ENCODE data around the gene EREG. TPM values are rescaled to one million over a fixed set of nuclear protein-coding genes. Genes with fewer than 3 reads are reported as not detected.
"Not testable (repeated sequence)": the region's sequence is repeated elsewhere in the genome, so short reads cannot be mapped to it uniquely, and the experiment has no call there.

The EREG gene
- total and polyA plus RNA-seq, 2 of the 8 experiments (the other 6 are each of a cell fraction or from before 2014, with no cell fraction given): not detected

DNA sequence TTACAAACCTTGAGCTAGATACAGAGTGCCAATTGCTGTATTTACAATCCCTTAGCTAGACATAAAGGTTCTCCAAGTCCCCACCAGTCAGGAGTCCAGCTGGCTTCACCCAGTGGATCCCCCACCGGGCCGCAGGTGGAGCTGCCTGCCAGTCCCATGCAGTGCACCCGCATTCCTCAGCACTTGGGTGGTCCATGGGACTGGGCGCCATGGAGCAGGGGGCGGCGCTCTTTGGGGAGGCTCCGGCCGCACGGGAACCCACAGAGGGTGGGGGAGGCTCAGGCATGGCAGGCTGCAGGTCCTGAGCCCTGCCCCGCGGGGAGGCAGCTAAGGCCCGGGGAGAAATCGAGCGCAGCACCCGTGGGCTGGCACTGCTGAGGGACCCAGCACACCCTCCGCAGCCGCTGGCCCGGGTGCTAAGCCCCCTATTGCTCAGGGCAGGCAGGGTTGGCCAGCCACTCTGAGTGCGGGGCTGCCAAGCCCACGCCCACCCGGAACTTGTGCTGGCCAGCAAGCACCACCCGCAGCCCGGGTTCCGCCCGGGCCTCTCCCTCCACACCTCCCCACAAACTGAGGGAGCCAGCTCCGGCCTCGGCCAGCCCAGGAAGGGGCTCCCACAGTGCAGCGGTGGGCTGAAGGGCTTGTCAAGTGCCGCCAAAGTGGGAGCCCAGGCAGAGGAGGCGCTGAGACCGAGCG is 34.1 kb downstream of the EREG start:
- H3K27ac ChIP-seq (ENCODE audit: low read depth, low read length); H3K79me1 ChIP-seq (ENCODE audit: low read depth, low read length); H3K9ac ChIP-seq (replicated peaks in 1 of 4; ENCODE audit: extremely low read depth in 1 of 4, low read depth in 3 of 4, low read length in 3 of 4); H3K23ac ChIP-seq (ENCODE audit: insufficient read length); H4K20me1 ChIP-seq (replicated peaks in 1 of 2; ENCODE audit: control insufficient read depth in 1 of 2, insufficient read depth in 2 of 2, low read length in 2 of 2); H3K56ac ChIP-seq (replicated peaks; ENCODE audit: insufficient read length, low read depth, low read length); POLR2A ChIA-PET (ENCODE audit: partially characterized antibody); H3K23me2 ChIP-seq (ENCODE audit: low read depth, low read length); H3K27me3 ChIP-seq (replicated peaks in 1 of 4; ENCODE audit: control insufficient read depth in 3 of 4, extremely low read depth in 1 of 4, insufficient read depth in 3 of 4, low read length in 3 of 4); H2AK5ac ChIP-seq (ENCODE audit: low read depth, low read length); H2BK5ac ChIP-seq (ENCODE audit: low read depth, low read length); H4K5ac ChIP-seq (ENCODE audit: insufficient read length, low read depth, low read length); H3K4ac ChIP-seq (replicated peaks; ENCODE audit: insufficient read length, low read depth, low read length); H3K14ac ChIP-seq (ENCODE audit: insufficient read length); H4K8ac ChIP-seq (ENCODE audit: extremely low read depth, insufficient read depth, low read length); H3K9me3 ChIP-seq (ENCODE audit: insufficient read depth in 2 of 2, low read depth in 1 of 2, low read length in 1 of 2); DNase-seq (ENCODE audit: low read depth in 1 of 2, low spot score in 2 of 2); H2BK120ac ChIP-seq (replicated peaks; ENCODE audit: low read depth, low read length); H2BK12ac ChIP-seq (ENCODE audit: low read depth, low read length); H4K91ac ChIP-seq (replicated peaks; ENCODE audit: insufficient read length, low read length); FAIRE-seq; H2BK15ac ChIP-seq (ENCODE audit: low read length); H3K36me3 ChIP-seq (ENCODE audit: control insufficient read depth in 2 of 4, insufficient read depth in 4 of 4, low read length in 3 of 4); H3K4me3 ChIP-seq (ENCODE audit: extremely low read depth in 1 of 4, insufficient read depth in 2 of 4, low read depth in 3 of 4, low read length in 4 of 4); H3K4me2 ChIP-seq (ENCODE audit: insufficient read depth in 1 of 2, low read depth in 2 of 2, low read length in 2 of 2); H3K18ac ChIP-seq (ENCODE audit: extremely low read depth, low read length); H3K4me1 ChIP-seq (replicated peaks in 1 of 4; ENCODE audit: control insufficient read depth in 3 of 4, insufficient read depth in 4 of 4, low read length in 3 of 4); H2BK20ac ChIP-seq (ENCODE audit: low read length); H2AFZ ChIP-seq (ENCODE audit: low read length); H3K79me2 ChIP-seq (ENCODE audit: control insufficient read depth in 1 of 2, insufficient read depth in 2 of 2, low read length in 2 of 2): not testable (repeated sequence)
- 80% methylated on average over 20 of the region's 32 CpGs; no CpG with 5 or more reads in 1 of the 2 experiments for WGBS, 2 experiments (ENCODE audit: extremely low coverage in 1 of 2, insufficient coverage in 1 of 2, insufficient read length in 1 of 2, insufficient replicate concordance in 2 of 2, low coverage in 1 of 2, low lambda C conversion rate in 2 of 2, missing lambda C conversion rate in 1 of 2)
- CTCF ChIA-PET (ENCODE audit: partially characterized antibody): interaction anchor here (1.0 to 1.3 kb wide), 2 partner anchors 21 to 23 kb away, joined by 3 to 5 read pairs; no protein-coding TSS in a partner anchor
